Loucy (cell line): ENCODE data around the gene PCBP2.
"Not testable (repeated sequence)": the region's sequence is repeated elsewhere in the genome, so short reads cannot be mapped to it uniquely, and the experiment has no call there.

ENCODE experiments used
- H2AFZ ChIP-seq: fragments of 200-600 bp; sonication (generic); 2 replicates; pipeline ENCODE4 v1.6.0; 2016; ENCODE audit warnings: antibody characterized with exemption, mild to moderate bottlenecking, low read length, moderate library complexity
- H3F3A ChIP-seq: fragments of 200-600 bp; 2 replicates; pipeline ENCODE4 v1.6.0; 2016; ENCODE audit warnings: antibody characterized with exemption, low read depth, mild to moderate bottlenecking
- H3K27me3 ChIP-seq: fragments of 200-600 bp; sonication (generic); 2 replicates; pipeline ENCODE4 v1.6.1; 2014; ENCODE audit warnings: low read length, mild to moderate bottlenecking; ENCODE audit not compliant: insufficient read depth, poor library complexity, severe bottlenecking
- H3K36me3 ChIP-seq: fragments of 200-600 bp; sonication (generic); 2 replicates; pipeline ENCODE4 v1.6.1; 2016; ENCODE audit warnings: low read length; ENCODE audit not compliant: insufficient read depth
- H3K4me1 ChIP-seq: fragments of 200-600 bp; sonication (generic); 2 replicates; pipeline ENCODE4 v1.5.1; 2014; ENCODE audit warnings: low read length, mild to moderate bottlenecking; ENCODE audit not compliant: insufficient read depth, poor library complexity, severe bottlenecking
- H3K4me2 ChIP-seq: fragments of 200-600 bp; sonication (generic); 2 replicates; pipeline ENCODE4 v1.6.0; 2014; ENCODE audit warnings: antibody characterized with exemption, low read length, low read depth, mild to moderate bottlenecking; ENCODE audit not compliant: poor library complexity, severe bottlenecking
- H3K4me3 ChIP-seq: fragments of 200-600 bp; sonication (generic); 2 replicates; pipeline ENCODE4 v1.5.1; 2014; ENCODE audit warnings: low read length, mild to moderate bottlenecking, mixed read lengths; ENCODE audit not compliant: poor library complexity, severe bottlenecking
- H3K79me2 ChIP-seq: fragments of 200-600 bp; sonication (generic); 2 replicates; pipeline ENCODE4 v1.6.1; 2014; ENCODE audit warnings: low read length; ENCODE audit not compliant: insufficient read depth
- H3K9ac ChIP-seq: fragments of 200-600 bp; sonication (generic); 2 replicates; pipeline ENCODE4 v1.6.0; 2014; ENCODE audit warnings: mild to moderate bottlenecking, low read depth, low read length, moderate library complexity; ENCODE audit not compliant: poor library complexity, severe bottlenecking
- H3K9me2 ChIP-seq: fragments of 200-600 bp; sonication (generic); replicated peaks from 2 replicates; pipeline ENCODE4 v1.6.1; 2016; ENCODE audit warnings: low read depth, low read length, mixed read lengths
- H3K9me3 ChIP-seq: fragments of 200-600 bp; sonication (generic); 2 replicates; pipeline ENCODE4 v1.6.1; 2014; ENCODE audit warnings: mild to moderate bottlenecking, antibody characterized with exemption, low read length, low read depth; ENCODE audit not compliant: insufficient read depth
- H4K20me1 ChIP-seq: fragments of 200-600 bp; sonication (generic); 2 replicates; pipeline ENCODE4 v1.6.0; 2014; ENCODE audit warnings: antibody characterized with exemption, low read length, mild to moderate bottlenecking; ENCODE audit not compliant: insufficient read depth, poor library complexity, severe bottlenecking
- CTCF ChIP-seq: fragments of 200-600 bp; sonication (generic); conservative IDR thresholded peaks from 2 replicates; pipeline ENCODE4 v1.5.1; 2014; ENCODE audit warnings: mild to moderate bottlenecking, antibody characterized with exemption, low read length
- EZH2phosphoT487 ChIP-seq: fragments of 200-600 bp; IDR thresholded peaks from 2 replicates; pipeline ENCODE4 v1.6.1; 2018; ENCODE audit warnings: antibody characterized with exemption, mild to moderate bottlenecking, moderate library complexity, borderline replicate concordance

Gene PCBP2

GRCh38 chr12:53413485-53414204 lies 38.3 kb upstream of the PCBP2 start:
- H3K4me1 ChIP-seq, result peaks cover 3% of the 10 kb centered on the region
- H2AFZ ChIP-seq, result no peak overlapping the region
- H3K79me2 ChIP-seq, result no peaks in the 10 kb centered on the region
- H3F3A ChIP-seq, result no peaks in the 10 kb centered on the region
- H3K4me3 ChIP-seq, result no peak overlapping the region
- H3K9me2 ChIP-seq, result no peaks in the 10 kb centered on the region
- peaks cover 48% of the 10 kb centered on the region for H3K36me3 ChIP-seq
- H3K9ac ChIP-seq, result no peak overlapping the region
- H3K27me3 ChIP-seq, result no peaks in the 10 kb centered on the region
- H3K4me2 ChIP-seq, result no peak overlapping the region
- no peaks in the 10 kb centered on the region for H3K9me3 ChIP-seq
- TF ChIP-seq CTCF, result no peak
- TF ChIP-seq EZH2phosphoT487, result no peak
- no peaks in the 10 kb centered on the region for H4K20me1 ChIP-seq

DNA sequence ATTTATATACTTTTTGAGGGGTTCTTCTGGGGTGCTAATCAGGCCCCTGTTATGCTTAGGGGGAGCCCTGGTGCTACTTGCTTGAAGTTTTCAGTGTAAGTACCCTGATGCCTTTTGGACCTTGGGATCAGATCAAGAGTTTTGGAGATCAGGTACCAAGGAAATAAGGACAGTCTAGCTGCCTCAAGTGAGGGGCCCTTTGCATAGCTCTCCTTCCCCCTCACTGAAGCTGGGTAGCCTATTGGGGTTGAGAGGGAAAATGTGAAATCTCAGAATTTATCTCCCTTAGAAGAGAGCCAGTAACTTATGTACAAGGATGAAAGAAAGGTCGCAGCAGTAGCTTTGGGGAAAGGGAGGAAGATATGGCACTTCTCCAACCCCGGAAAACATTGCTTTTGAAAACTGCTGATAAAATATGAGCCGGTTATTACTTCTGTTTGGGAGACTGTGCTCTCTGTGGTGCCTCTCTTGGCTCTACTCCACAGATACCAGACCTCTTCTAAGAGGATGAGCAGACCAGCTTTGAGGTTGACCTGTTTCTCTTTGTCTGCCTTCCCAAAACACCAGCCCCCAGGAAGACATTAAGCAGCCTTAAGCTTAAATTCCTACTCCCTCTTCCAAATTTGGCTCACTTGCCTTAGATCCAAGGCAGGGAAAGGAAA lies 37.0 kb upstream of the PCBP2 start:
- no peaks in the 10 kb centered on the region for H3F3A ChIP-seq
- H3K4me1 ChIP-seq, result peaks cover 3% of the 10 kb centered on the region
- no peak overlapping the region for H3K4me3 ChIP-seq
- H4K20me1 ChIP-seq, result no peaks in the 10 kb centered on the region
- H3K36me3 ChIP-seq, result peaks cover 35% of the 10 kb centered on the region
- no peaks in the 10 kb centered on the region for H3K79me2 ChIP-seq
- no peaks in the 10 kb centered on the region for H3K9me2 ChIP-seq
- no peak for TF ChIP-seq EZH2phosphoT487
- TF ChIP-seq CTCF, result no peak
- no peak overlapping the region for H3K9ac ChIP-seq
- no peaks in the 10 kb centered on the region for H3K27me3 ChIP-seq
- H2AFZ ChIP-seq, result no peak overlapping the region
- no peak overlapping the region for H3K4me2 ChIP-seq
- H3K9me3 ChIP-seq, result no peaks in the 10 kb centered on the region

GRCh38 chr12:53415752-53416389 lies 36.0 kb upstream of the PCBP2 start:
- H4K20me1 ChIP-seq, H3K4me3 ChIP-seq, H3K9me3 ChIP-seq, H2AFZ ChIP-seq, H3K9ac ChIP-seq, H3K4me2 ChIP-seq, H3K9me2 ChIP-seq, H3K4me1 ChIP-seq, H3K27me3 ChIP-seq, H3F3A ChIP-seq, H3K79me2 ChIP-seq: not testable (repeated sequence)
- peaks cover 32% of the 10 kb centered on the region for H3K36me3 ChIP-seq

- H2AFZ ChIP-seq, H3K79me2 ChIP-seq, H3K4me3 ChIP-seq, H3K9me3 ChIP-seq, H3K4me2 ChIP-seq, H4K20me1 ChIP-seq, H3K9me2 ChIP-seq, H3K27me3 ChIP-seq, H3K4me1 ChIP-seq, H3F3A ChIP-seq, H3K9ac ChIP-seq: not testable (repeated sequence)
- H3K36me3 ChIP-seq, result peaks cover 17% of the 10 kb centered on the region
Observed at GRCh38 chr12:53417291-53417816, 34.5 kb upstream of the PCBP2 start.
